Fibroblast of mammary gland (primary cell): Measurements from ENCODE around the gene PNLIP.

Source experiments
- DNase-seq: peaks from one replicate; pipeline ENCODE4 v3.0.0-alpha.2; 2010; ENCODE audit warnings: low read depth
- H3K4me3 ChIP-seq: 2 replicates; pipeline ENCODE4 v1.5.1; 2011; ENCODE audit warnings: low read depth, mild to moderate bottlenecking, low read length, moderate library complexity; ENCODE audit not compliant: control insufficient read depth
- TF ChIP-seq, protein P1 (sequence below): conservative IDR thresholded peaks from 2 replicates; pipeline ENCODE4 v1.5.1; 2011; ENCODE audit warnings: low read depth, low read length, inconsistent platforms; ENCODE audit not compliant: control insufficient read depth, insufficient read depth

PNLIP gene

DNA sequence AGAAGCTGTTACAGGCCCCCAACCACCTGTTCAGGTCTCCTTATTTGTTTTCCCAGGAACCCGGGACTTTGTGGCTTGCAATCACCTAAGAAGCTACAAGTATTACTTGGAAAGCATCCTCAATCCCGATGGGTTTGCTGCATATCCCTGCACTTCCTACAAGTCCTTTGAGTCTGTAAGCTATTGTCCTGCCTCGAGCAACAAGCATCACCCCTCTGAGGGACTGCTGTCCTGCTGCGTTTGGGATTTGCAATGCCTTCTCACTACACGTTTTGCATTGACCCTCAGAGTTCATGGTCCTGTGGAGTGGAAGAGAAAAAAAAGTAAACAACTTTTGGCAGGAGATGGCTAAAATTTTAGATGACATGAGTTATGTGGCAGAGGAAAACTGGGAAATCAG is 54.3 kb downstream of the PNLIP start:
- H3K4me3 ChIP-seq = no peak overlapping the region
- TF ChIP-seq, protein P1, sequence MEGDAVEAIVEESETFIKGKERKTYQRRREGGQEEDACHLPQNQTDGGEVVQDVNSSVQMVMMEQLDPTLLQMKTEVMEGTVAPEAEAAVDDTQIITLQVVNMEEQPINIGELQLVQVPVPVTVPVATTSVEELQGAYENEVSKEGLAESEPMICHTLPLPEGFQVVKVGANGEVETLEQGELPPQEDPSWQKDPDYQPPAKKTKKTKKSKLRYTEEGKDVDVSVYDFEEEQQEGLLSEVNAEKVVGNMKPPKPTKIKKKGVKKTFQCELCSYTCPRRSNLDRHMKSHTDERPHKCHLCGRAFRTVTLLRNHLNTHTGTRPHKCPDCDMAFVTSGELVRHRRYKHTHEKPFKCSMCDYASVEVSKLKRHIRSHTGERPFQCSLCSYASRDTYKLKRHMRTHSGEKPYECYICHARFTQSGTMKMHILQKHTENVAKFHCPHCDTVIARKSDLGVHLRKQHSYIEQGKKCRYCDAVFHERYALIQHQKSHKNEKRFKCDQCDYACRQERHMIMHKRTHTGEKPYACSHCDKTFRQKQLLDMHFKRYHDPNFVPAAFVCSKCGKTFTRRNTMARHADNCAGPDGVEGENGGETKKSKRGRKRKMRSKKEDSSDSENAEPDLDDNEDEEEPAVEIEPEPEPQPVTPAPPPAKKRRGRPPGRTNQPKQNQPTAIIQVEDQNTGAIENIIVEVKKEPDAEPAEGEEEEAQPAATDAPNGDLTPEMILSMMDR = no peak
- DNase-seq = no peak

DNA sequence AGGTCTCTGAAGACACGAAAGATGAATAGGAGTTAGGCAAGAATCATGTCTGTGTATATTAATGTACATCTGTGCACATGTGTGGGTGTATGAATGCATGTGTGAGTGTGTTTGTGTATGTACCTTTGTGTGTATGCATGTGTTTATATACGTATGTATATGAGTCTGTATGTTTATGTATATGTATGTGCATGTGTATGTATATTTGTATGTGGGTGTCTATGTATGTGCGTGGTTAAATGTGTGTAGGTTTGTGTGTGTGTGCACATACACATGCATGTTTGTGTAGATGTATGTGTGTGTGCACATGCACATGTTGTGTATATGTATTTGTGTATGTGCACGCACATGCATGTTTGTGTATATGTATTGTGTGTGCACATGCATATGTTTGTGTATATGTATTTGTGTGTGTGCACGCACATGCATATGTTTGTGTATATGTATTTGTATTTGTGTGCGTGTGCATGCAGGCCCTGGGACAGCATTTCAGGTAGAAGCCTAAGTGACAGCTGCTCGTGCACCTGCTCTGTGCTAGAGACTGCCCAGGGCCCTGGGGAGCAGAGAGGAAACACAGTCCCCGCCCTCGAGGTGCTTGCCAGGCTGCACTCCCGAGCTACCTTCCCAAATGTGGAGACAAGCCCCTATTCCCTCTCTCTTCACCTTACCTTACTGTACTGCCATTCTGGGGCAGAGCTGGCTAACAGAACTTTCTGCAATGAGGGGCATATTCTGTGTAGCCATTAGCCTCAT is 57.1 kb downstream of the PNLIP start:
- DNase-seq = no peak
- TF ChIP-seq, protein P1 = no peak
- no peak overlapping the region for H3K4me3 ChIP-seq

DNA sequence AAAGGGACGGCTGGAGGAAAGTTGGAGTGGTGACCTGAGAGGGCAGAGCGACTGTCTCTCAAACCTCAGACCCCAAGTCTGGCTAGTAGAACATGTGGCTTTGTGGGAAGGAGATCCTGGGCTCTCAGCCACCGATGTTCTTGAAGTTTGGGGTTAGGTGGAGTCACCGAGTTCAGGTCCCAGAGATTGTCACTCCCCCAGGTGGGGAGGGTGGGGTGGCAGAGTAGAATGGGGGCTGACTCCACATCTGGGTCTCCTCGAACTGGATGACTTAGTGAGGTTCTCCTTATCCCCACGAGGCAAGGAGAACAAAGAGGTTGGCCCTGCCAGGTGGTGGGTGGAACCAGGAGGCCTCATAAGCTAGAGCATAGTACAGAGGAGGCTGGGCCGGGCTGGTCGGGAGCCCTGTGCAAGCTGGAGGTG is 60.3 kb downstream of the PNLIP start:
- DNase-seq = no peak
- TF ChIP-seq, protein P1 = no peak
- no peak overlapping the region for H3K4me3 ChIP-seq

DNA sequence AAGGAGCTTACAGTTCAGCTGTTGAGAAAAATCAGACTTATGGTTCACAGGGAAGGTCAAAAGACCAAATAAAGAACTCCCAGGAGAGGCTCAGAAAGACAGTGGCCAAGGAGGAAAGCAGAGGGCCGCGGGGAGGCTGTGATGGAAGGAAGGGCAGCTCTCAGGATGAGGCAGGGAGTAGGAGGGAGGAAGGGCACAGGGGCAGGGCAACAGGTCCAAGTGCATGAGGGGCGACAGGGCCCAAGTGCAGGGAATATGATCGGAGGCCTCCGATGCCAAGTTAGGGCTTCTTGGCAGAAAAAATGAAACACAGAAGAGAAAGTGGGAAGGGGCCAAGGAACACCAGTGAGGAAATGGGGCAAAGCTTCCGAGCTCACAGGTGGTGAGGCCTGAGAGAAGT is 61.6 kb downstream of the PNLIP start:
- TF ChIP-seq, protein P1 = no peak
- no peak overlapping the region for H3K4me3 ChIP-seq
- DNase-seq = no peak

DNA sequence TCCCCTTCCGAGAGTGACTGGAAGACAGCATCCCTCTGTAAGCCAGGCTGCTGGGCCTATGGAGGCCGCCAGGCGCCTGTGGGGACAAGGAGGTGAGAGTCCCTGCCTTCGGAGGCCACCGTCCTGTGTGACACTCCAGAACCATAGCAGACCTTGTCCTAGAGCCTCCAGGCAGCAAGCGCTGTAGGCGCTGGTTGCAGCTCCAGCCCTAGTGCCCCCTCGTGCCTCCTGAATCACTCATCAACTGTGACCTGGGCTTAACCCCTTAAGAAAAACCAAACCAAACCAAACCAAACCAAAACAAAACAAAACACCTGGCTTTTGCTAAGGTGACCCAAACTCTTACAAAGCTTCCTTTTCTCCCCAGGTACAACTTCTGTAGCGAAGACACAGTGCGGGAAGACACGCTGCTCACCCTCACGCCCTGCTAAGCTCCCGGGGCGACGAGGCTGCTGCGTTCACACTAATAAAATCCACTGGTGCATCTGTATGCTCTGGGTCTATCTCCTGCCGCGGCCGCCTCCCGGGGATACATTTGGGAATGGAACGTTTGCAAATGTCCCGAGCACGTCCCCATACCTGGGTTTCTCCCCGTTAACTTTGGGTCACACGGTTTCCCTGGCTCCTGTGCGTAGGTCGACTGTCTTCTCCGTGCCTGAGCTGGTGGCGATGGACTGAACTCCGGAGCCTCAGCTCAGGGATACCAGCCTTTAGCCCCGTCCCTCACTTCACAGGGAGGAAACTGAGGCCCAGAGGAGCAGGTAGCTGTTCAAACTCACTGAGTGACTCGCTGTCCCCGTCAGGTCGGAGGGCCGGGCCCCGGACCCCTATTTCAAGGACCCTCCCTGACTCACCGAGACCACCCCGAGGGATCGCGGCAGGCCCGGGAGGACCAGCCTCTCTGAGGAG is 63.2 kb downstream of the PNLIP start:
- no peak overlapping the region for H3K4me3 ChIP-seq
- DNase-seq = no peak
- TF ChIP-seq, protein P1 = no peak

DNA sequence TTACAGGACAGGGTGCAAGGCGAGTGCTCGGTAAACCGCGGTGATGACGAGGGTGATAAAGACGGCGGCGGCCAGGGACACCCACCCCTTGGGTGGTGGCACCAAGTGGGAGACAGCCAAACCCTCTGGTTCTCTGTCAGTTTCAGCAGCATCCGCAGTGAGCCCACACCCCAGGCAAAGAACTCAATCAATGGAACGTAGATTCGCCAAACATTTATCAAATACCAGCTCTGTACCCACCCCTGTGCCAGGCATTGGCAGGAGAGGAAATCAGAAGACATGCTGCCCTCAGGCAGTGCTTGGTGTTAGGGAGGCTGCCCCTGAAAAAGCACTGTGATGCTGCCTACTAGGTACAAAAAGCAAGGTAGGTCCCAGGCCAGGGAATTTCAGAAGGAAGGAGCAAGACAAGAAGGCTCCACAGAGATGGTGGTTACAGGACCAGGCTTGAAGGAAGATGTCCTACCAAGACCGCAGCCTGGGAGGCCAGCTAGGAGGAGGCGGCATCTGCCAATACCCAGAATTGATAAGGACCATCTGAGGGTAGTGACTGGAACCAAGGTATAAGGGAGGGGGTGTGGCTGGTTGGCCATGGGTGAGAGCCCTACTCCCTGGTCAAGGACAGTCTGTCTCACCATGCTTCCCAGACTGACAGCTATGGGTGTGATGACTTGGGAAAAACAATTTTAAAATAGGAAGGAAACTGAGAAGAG is 64.9 kb downstream of the PNLIP start:
- no peak for DNase-seq
- TF ChIP-seq, protein P1 = no peak
- no peak overlapping the region for H3K4me3 ChIP-seq
